HEK293T (cell line): ENCODE results near the gene MUC5B.

Experiments used
- CTCF ChIA-PET: fragments of 350-600 bp; formaldehyde crosslinking; extraction: SDS; loops from one replicate; lab custom pipeline; 2021; ENCODE audit warnings: antibody characterized with exemption, inconsistent platforms; lab: Yijun Ruan, JAX
- POLR2A ChIA-PET: fragments of 350-600 bp; formaldehyde crosslinking; extraction: SDS; loops from one replicate; lab custom pipeline; 2020; ENCODE audit warnings: antibody characterized with exemption, inconsistent platforms; lab: Yijun Ruan, JAX
- DNase-seq: peaks from one replicate; pipeline ENCODE4 v3.0.0; 2012; ENCODE audit warnings: mixed read lengths; ENCODE audit errors: extremely low spot score
- ARNT ChIP-seq: fragments of 450-650 bp; IDR thresholded peaks from 2 replicates; pipeline ENCODE4 v1.6.1; 2017; ENCODE audit warnings: mild to moderate bottlenecking
- BHLHE40 ChIP-seq: fragments of 450-650 bp; IDR thresholded peaks from 2 replicates; pipeline ENCODE4 v1.6.1; 2016; ENCODE audit warnings: mild to moderate bottlenecking, moderate library complexity, borderline replicate concordance
- CTBP1 ChIP-seq: fragments of 450-650 bp; IDR thresholded peaks from 2 replicates; pipeline ENCODE4 v1.6.1; 2016; ENCODE audit warnings: borderline replicate concordance
- ELF4 ChIP-seq: fragments of 450-650 bp; IDR thresholded peaks from 2 replicates; pipeline ENCODE4 v1.6.1; 2017; ENCODE audit warnings: antibody characterized with exemption
- FOXA1 ChIP-seq: fragments of 450-650 bp; IDR thresholded peaks from 2 replicates; pipeline ENCODE4 v1.6.1; 2016; ENCODE audit warnings: mild to moderate bottlenecking
- FOXK2 ChIP-seq: fragments of 450-650 bp; IDR thresholded peaks from 2 replicates; pipeline ENCODE4 v1.6.1; 2016; ENCODE audit warnings: mild to moderate bottlenecking
- FOXM1 ChIP-seq: fragments of 450-650 bp; IDR thresholded peaks from 2 replicates; pipeline ENCODE4 v1.6.1; 2017; ENCODE audit warnings: mild to moderate bottlenecking, borderline replicate concordance
- HDGF ChIP-seq: fragments of 450-650 bp; IDR thresholded peaks from 2 replicates; pipeline ENCODE4 v1.6.1; 2017; ENCODE audit warnings: antibody characterized with exemption, borderline replicate concordance
- L3MBTL2 ChIP-seq: fragments of 450-650 bp; conservative IDR thresholded peaks from 2 replicates; pipeline ENCODE4 v1.6.1; 2016; ENCODE audit warnings: mild to moderate bottlenecking
- LEF1 ChIP-seq: fragments of 450-650 bp; IDR thresholded peaks from 2 replicates; pipeline ENCODE4 v1.6.1; 2017; ENCODE audit warnings: mild to moderate bottlenecking, borderline replicate concordance
- NFRKB ChIP-seq: fragments of 450-650 bp; IDR thresholded peaks from 2 replicates; pipeline ENCODE4 v1.6.1; 2016; ENCODE audit warnings: mild to moderate bottlenecking, moderate library complexity
- PKNOX1 ChIP-seq: fragments of 450-650 bp; IDR thresholded peaks from 2 replicates; pipeline ENCODE4 v1.6.1; 2016
- SP1 ChIP-seq: fragments of 450-650 bp; IDR thresholded peaks from 2 replicates; pipeline ENCODE4 v1.6.1; 2017
- SUZ12 ChIP-seq: fragments of 450-650 bp; IDR thresholded peaks from 2 replicates; pipeline ENCODE4 v1.6.1; 2016; ENCODE audit warnings: mild to moderate bottlenecking
- TARDBP ChIP-seq: fragments of 450-650 bp; IDR thresholded peaks from 2 replicates; pipeline ENCODE4 v1.6.1; 2016
- ZNF384 ChIP-seq: fragments of 450-650 bp; IDR thresholded peaks from 2 replicates; pipeline ENCODE4 v1.6.1; 2016

The MUC5B gene

GRCh38 chr11:1281326-1281973 lies 58.6 kb downstream of the MUC5B start:
- ChIA-PET POLR2A (no interaction called here), CTCF (no interaction called here)
- no peak for DNase-seq
- no peak for TF ChIP-seq SUZ12
- no peak for TF ChIP-seq NFRKB
- TF ChIP-seq FOXK2, result no peak
- no peak for TF ChIP-seq SP1
- TF ChIP-seq FOXM1, result no peak
- no peak for TF ChIP-seq ELF4
- no peak for TF ChIP-seq BHLHE40
- TF ChIP-seq ZNF384, result no peak
- TF ChIP-seq L3MBTL2, result no peak
- TF ChIP-seq FOXA1, result no peak
- no peak for TF ChIP-seq LEF1
- no peak for TF ChIP-seq ARNT
- no peak for TF ChIP-seq TARDBP
- TF ChIP-seq CTBP1, result no peak
- TF ChIP-seq PKNOX1, result no peak
- no peak for TF ChIP-seq HDGF

DNA sequence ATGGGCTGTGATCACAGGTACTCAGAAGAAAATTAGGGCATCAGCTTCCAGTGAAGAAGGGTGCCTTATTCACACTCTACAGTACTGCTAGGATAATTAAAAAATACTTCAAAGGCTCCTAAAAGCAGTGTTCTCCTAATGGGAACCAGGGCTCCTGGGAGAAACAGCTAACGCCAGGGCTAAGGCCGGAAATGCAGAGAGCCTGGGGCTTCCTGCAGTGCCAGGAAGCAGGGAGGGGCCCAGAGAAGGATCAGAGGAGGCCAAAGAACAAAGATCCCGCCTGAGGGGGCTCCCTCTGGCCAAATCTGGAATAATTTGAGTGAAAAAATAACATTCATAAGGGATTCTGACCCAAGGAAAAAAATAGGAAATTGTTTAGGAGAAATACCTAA lies 59.1 kb downstream of the MUC5B start:
- ChIA-PET POLR2A (no interaction called here), CTCF (no interaction called here)
- no peak for DNase-seq

DNA sequence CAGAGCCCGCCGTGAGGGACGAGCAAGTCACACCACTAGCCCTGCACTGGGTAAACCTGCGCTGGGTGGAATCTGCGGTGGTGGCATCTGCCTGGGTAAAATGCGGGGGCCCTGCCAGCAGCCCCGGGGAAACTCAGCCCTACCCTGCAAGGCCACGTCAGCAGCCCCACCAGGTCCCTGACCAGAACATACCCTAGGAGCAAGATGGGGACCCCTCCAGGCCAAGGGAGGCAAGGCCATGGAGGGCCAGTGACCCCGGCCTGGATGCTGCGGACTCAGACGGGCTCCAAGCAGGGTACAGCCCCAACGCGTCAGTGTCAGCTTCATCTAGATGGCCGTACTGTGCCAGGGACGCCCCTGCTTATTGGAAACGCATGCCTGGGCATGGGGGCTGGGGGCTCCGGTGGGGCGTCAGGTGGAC lies 60.2 kb downstream of the MUC5B start:
- ChIA-PET CTCF (no interaction called here), POLR2A (no interaction called here)
- no peak for DNase-seq
- no peak for TF ChIP-seq FOXK2
- TF ChIP-seq FOXM1, result no peak
- no peak for TF ChIP-seq NFRKB
- TF ChIP-seq CTBP1, result no peak
- no peak for TF ChIP-seq ARNT
- no peak for TF ChIP-seq LEF1

More for the DNA sequence above, 59.1 kb downstream of the MUC5B start:
- no peak for TF ChIP-seq CTBP1
- no peak for TF ChIP-seq SP1
- no peak for TF ChIP-seq FOXM1
- no peak for TF ChIP-seq LEF1
- TF ChIP-seq ZNF384, result no peak
- TF ChIP-seq NFRKB, result no peak

GRCh38 chr11:1283906-1284305 lies 61.0 kb downstream of the MUC5B start:
- DNase-seq, result no peak
- ChIA-PET POLR2A (no interaction called here), CTCF (no interaction called here)
- no peak for TF ChIP-seq BHLHE40
- TF ChIP-seq HDGF, result no peak
- TF ChIP-seq ARNT, result no peak
- TF ChIP-seq FOXA1, result no peak
- TF ChIP-seq LEF1, result no peak
- TF ChIP-seq L3MBTL2, result no peak
- TF ChIP-seq FOXM1, result no peak
- no peak for TF ChIP-seq TARDBP
- no peak for TF ChIP-seq SUZ12

- DNase-seq, result no peak
- ChIA-PET POLR2A (no interaction called here), CTCF (no interaction called here)
- TF ChIP-seq PKNOX1 (no peak), NFRKB (no peak), SUZ12 (no peak), SP1 (no peak), LEF1 (no peak), ZNF384 (no peak), TARDBP (no peak), BHLHE40 (no peak), CTBP1 (no peak), FOXA1 (no peak), ELF4 (no peak), ARNT (no peak), FOXK2 (no peak), L3MBTL2 (no peak), HDGF (no peak), FOXM1 (no peak)
These were observed 62.5 kb downstream of the MUC5B start for GRCh38 chr11:1285316-1285744.

DNA sequence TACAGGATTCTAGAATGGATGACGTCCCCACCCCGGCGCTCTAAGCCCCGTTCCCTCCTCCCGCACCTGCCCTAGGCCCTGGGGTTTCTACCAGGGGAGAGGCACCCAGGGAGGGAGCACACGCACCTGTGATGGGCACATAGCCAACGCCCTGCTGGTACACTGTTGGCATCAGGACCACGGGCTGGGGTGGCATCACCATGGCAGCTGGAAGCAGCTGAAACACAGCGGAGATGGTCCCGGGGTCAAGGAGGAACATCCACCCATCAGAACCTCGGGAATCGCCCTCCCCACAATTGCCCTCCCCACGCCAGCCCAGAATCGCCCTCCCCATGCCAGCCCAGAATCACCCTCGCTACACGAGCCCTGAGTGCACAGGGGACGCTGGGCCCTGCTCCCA lies 63.0 kb downstream of the MUC5B start:
- DNase-seq, result no peak
- POLR2A ChIA-PET, result no interaction called here
- TF ChIP-seq PKNOX1 (no peak), L3MBTL2 (no peak), FOXK2 (no peak), FOXM1 (no peak), TARDBP (no peak), ELF4 (no peak), NFRKB (no peak), CTBP1 (no peak), FOXA1 (no peak), ZNF384 (no peak), ARNT (no peak), LEF1 (no peak), SUZ12 (no peak)
- CTCF ChIA-PET, result no interaction called here
